Effector CD8-positive, alpha-beta T cell (primary cell): ENCODE data around the gene VSIG1.

Experiments
- DNase-seq: peaks from one replicate; lab custom pipeline; 2025; lab: John Stamatoyannopoulos, UW

The VSIG1 gene

DNA sequence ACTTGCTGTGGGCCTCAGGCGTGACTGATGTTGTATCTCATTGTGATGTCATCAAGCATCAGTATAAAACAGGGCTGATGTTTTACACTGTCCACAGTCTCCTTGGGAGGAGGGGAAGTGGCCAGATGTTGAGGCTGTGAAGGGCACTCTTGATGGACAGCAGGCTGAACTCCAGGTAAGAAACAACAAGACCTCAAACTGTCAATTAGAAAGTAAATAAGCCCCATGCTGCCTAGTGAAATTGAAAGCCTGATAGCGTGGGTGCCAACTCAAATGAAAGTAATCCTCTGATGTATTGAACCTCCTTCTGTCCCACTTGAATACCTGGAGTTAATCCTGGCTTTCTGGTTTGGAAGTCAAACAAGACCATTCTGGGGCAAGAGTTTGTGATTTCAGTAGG is 19.7 kb downstream of the VSIG1 start:
- no peak for DNase-seq

DNA sequence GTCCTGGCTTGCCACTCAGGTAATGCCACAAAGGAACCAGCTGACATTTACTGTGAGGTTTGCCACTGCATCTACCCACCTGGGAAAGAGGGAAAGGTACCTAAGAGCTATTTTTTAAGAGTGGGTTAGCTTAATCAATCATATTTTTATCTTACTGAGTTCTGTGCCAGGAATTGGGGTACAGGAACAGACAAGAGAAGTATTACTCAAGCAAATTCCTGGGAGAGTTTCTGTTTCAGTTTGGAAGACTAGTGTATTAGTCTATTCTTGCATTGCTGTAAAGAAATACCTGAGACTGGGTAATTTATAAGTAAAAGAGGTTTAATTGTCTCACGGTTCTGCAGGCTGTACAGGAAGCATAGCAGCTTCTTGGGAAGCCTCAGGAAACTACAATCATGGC is 23.3 kb downstream of the VSIG1 start:
- DNase-seq: no peak

DNA sequence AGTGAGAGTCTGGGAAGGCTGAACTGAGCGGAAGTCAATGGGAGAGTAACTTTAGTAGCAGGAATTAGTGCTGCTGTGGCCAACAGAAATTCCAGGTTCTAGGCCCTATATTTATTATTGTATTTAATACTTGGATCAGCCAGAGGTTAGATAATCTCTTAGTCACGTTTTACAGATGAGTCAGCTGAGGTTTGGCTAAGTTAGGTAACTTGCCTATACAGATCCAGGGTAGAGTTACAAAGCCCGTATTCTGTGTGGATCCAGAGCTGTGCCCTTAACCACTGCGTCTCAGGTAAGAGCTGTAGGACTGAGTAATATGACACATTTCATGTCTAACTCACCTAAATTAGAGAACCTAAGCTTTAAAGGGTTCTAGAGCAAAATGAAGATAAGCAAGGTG is 26.0 kb downstream of the VSIG1 start:
- DNase-seq: no peak

DNA sequence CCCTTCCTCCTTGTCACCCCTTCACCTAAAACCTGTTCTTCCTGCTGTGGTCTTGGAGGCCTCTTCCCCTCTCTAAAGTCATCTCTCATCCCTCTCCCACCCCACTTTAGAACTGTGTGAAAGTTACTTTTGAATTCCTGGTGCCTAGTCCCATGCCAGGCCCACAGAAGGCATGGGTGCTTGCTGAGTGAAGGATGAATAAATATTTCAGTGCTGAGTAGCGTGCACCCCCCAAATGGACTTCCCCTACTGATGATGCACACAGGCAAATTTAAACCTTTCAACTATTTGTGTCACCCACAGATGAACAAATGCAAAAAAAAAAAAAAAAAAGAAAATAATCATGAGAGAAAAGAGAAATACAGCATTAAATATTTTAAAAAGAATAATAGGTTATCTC is 26.7 kb downstream of the VSIG1 start:
- no peak for DNase-seq

DNA sequence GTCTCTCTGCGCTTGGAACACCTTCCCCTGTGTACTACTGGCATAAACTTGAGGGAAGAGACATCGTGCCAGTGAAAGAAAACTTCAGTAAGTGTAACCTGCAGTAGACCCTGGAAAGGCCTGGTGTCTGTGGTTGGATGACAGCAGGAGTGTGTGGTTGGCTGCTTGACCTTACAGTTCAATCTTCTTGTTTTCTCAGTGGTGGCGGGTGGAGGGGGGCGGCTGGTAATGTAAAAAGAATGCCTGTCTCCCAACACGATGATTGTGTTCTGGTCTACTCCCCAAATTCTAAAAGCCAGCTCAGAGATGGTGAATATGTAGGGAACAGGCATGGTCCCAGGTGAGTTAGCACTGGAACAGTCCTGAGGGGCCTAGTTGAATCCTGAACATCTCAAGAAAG is 27.9 kb downstream of the VSIG1 start:
- DNase-seq: no peak

DNA sequence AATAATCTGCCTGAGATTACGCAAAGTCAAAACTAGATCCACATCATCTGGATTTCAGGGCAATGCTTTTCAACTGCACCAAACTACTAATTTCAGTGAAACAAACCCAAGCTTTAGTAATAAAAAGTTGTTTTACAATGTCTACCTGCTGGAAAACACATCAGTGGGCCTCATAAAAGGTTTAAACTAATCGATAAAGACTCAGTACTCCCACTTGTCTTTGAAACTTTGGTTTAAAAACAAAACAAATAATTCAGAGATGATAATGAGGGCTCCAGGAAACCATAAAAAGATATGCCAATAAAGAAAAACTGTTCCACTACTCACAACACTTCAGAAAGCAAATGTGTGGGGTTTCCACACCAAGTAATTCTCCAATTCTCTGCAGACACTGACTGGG is 36.2 kb downstream of the VSIG1 start:
- no peak for DNase-seq

DNA sequence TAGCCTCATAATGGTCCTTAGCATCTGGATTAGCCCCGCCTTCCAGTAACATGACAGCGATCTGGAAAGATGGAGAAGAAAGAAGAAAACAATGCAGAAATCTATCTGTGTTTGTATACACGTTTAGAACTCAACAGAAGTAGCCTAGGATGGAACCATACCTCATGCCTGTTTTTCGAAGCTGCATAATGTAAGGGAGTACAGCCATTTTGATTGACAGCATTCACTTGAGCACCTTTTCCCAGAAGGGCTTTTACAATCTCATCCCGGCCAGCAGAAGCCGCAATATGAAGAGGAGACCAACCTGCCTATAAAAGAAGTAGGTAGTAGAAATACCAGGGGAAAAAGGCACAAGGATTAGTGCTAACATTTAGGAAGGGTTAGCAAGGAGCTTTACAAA is 42.9 kb downstream of the VSIG1 start:
- DNase-seq: no peak

DNA sequence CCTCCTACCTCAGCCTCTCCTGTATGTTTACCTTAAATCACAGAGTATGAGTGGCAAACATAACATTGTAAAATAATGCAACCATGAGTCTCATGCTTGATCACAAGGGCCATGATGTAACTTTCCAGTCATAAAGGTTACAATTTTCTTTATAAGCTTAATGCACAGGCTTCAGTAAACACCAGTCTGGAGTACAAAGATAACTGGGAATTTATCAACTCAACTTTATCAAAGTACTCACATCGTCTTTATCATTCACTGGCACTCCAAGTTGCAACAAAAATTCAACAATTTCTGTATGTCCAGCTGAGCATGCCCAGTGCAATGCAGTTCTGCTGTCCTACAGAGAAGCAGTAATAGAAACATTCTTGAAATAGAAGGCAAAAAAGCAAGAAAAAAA is 43.6 kb downstream of the VSIG1 start:
- no peak for DNase-seq

DNA sequence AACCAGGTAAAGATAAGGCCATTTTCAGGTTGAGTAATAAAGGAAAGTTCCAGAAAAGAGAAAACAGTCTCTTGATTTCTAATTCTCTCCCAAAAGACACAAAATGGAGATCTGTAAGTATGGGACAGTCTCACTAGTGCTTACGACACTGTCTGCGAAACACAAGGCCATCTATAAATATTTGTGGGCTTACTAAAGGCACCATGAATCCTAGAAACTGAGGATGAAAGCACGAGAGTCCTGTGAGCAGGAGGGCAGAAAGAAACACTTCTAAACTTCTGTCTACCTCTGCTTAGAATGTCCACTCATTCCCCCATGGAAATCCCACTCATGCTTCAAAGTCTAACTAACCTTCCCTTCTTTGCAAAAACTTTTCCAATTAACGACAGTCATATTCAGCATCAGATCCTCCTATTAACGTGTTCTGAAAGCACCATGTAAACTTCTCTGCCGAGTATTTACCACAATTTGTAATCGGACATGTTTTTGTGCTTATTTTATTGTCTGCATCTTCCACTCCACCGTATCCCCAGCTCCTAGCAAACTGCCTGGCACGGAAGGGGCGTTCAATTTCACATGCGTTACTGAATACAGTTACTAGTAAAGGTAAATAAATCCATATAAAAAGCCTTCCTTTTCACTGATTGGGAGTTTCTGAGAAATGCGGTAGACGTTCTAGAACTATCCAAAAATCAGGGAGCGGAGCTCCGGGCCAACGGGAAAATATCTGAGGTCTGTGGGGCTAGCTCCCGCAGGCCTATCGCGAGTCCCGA is 45.8 kb downstream of the VSIG1 start:
- no peak for DNase-seq

DNA sequence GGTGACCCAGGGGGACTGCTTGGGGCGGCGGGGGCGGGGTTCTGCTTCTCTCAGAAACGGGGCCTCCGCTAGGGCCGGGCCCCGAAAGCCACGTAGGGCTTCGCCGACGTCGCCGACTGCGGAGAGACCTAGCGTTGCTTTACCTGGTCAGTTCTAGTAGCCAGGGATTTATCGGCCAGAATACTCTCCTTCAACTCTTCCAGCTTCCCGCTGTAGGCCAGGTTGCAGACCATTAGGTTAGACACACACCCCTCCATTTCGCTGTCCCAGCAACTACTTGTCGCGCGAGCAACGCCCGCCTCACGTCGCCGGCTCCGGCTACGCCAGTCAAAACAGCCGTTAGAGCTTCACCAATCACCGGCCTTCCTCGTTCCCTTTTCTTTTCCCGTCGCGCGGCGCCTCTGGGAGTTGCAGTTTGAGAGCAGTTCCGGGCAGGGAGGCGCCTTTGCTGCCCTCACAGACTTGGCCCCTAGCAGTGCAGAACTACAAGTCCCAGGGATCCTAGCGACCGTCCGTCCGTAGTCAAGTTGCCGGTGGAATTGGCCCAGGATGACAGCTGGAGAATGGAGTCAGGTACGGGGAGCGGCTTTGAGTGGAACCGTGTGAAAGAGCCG is 46.5 kb downstream of the VSIG1 start, which contains the start of the genes ATG4A and PSMD10:
ATG4A (plus strand) TSS at position 515 of the 614 bp plus-strand sequence; CDS start at position 564, 49 bp downstream.
PSMD10 (minus strand) TSS at position 279 of the 614 bp plus-strand sequence; CDS start at position 257, 22 bp downstream.
- DNase-seq: peak; percentile 82

DNA sequence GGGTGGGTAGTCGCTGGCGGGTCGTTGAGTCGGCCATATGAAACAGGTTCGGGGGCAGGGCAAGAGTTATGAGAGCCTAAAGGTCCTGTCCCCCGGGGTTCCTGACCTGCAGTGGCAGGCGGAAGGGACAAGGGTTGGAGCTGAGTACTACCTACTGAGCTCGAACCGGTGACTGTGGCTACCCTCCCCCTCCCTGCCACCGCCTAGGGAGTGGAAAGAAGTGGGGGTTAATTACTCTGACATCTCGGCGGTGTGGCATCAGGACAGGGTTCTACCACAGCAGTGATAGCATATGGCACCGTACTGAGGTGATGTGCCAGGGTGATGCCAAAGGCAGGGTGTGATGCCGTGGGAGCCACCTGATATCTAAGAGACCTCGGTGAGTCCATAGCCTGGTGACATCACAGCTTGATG is 47.0 kb downstream of the VSIG1 start:
- no peak for DNase-seq

DNA sequence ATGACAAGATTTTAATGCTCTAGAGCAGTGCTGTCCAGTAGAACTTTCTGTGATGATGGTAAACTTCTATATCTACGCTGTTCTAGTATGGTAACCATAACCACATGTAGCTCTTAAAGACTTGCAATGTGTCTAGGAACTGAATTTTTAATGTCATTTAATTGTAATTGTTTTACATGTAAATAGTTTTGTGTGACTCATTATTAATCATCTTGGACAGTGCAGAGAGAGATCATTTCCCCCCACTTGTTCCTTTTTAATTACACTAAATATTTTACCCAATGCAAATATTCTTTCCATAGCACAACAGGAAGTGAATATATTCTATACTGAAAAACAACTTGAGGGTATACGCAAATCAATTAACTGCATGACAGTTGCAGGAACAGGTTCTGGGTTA is 52.5 kb downstream of the VSIG1 start:
- DNase-seq: no peak

DNA sequence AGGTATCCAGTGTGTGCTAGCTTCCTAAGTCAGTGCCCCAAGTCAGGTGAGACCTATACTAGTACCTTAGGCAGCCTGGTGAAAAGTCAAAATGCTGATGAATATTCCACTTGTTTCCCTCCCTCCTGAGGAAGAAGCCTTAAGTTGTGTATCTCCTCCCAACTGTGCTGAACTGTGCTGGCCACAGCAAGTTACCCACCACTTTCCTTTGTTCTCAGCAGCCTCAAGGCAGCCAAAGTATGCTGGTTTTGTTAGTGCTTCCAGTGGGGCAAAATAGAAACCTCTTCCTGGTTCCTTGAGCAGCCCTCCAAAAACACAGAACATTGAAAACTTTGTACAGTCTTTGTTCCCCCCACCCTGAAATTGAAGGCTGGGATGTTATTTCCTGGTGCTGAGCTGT is 60.6 kb downstream of the VSIG1 start:
- no peak for DNase-seq

DNA sequence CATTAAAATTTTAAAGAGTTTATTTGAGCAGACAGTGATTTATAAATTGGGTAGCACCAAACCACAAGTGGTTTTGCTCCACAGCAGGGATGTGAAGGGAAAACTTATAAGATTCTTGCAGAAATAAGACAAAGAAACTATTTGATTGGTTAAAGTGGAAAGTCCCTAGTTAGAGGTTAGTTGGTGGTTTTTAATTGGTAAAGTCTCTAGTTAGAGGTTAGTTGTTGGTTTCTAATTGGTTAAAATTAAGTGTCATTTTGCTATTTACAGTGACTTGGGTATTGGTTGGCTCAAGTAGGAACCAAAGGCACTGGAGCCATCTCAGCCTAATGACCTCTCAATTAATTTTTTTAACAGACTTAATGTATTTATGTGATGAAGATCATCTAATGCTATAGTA is 69.7 kb downstream of the VSIG1 start:
- no peak for DNase-seq

DNA sequence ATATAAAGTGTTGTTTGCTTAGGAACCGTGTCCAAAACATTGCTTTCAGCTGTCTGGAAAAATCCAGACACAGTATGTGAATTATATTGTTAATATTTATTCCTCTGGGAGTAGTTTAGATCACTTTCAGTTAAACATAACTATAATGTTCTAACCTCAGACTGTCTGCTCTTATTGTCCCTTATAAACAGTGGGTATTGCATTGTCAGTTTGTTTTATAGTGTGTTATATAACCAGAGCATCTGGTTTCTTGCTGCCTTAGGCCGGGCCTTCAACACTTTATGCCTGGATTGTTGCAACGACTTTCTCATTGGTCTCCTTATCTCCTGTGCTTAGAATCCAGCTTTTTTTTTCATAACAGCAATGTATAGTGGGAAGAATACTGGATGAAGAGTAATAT is 73.1 kb downstream of the VSIG1 start:
- no peak for DNase-seq

DNA sequence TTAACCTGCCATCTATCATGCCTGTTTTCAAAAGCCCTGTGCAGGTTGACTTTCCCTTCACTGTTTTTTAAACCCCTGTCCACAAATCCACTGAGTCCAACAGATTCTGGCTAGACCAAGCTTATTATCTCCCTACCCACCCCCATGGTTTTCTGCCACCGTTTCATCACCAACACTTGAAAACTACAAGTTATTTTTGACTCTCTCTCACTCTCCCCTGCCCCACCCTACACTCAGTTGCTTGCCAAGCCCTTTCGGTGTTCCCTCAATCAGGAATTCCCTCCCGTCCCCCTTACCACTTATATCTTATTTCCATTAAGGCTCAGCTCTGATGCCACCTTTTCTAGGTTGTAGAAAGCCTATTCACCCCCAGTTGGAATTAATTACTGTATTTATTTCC is 76.4 kb downstream of the VSIG1 start:
- no peak for DNase-seq

DNA sequence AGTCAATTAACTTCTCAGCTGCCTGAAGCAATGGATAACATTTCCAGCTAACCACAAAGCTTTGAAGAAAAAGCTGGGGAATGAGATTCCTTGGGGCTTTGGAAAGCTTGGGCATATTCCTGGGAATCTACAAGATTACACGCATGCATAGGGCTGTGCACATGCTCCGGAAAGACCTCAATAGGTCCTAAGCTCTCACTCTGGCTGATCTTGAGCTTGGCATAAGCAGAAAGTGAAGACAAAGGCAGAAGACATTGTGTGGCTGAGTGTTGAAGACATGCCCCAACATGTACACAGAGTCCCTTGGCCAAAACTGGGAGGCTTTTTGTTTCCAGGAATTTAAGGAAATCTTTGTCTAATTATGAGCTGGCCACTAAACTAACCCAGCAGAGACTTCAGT is 77.9 kb downstream of the VSIG1 start:
- no peak for DNase-seq

DNA sequence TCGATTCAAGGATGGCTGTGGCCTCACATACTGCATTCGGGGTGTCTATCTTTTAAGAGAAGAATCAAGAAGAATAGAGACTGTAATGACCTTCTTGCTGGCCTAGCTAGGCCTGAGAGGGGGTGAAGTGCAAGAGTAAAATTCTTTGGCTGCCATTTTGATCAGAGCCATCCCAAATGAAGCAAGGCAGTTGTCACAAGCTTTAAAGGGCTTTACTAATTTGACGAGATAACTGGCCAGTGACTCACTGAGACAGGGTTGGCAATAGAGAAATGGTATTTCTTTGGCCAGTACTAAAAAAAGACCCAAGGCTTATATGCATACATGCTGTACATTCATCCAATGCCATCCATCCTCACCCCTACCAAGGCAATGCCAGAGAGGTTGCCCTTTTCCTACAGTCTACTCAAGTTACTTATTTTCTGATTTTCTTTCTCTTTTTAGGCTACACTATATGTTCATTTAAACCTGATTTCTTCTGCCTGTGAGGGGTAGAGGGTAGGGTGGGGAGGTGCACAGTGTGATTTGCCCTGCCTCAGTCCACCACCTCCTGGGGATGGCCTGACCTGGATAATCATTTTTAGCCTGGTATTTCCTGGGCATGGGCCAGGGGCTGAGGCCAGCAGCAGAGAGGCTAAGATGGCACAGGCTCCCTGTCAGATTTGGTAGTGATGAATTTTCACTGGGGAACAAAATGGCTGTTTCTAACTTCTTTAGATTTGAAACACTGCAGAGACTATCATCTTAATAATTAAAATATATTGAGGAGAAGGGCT is 78.9 kb downstream of the VSIG1 start:
- DNase-seq: no peak

DNA sequence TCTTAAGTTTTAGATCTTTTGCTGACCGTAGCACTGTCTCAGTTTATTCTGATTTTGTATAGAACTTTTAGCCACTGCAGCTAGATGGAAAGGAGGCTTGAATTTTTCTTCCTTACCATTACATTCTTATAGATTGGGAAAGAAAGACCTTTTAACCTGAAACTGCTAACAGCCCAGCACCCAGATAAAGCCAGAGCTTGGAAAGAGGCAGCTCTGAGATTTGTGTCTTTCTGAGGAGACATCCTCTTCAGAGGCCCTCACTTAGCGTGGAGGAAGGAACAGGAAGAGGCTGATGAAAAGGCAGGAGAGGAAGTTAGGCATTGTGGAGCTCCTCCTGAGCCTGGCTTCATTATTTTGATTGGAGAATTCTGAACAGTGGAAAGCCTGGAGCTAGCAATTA is 81.8 kb downstream of the VSIG1 start:
- DNase-seq: no peak

DNA sequence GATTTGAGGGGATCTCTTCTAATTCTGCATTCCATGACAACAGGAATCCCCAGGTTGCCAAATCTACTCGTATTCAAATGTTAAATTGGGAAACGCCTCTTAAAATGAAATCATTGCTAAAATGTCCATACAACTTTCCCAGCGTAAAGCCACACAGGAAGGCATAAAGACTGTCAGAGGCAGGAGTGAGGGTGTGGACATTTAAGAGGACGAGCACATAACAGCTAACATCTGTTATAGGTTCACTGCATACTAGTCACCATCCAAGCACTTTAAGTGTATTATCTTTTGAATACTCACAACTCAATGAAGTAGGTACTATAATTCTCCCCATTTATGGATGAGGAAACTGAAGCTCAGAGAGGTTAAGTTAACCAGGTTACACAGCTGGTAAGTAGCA is 82.3 kb downstream of the VSIG1 start:
- DNase-seq: no peak
